Measurements from ENCODE around the gene C11orf21. TPM values are rescaled to one million over a fixed set of nuclear protein-coding genes. Genes with fewer than 3 reads are reported as not detected.

C11orf21 gene
- total RNA-seq, 1 experiment from 2014 or later: 0.09 TPM

- intact Hi-C loops (cut with micrococcal nuclease; ENCODE audit: unreplicated experiment): no loop called here
Observed at GRCh38 chr11:2331404-2331803, 29.7 kb upstream of the C11orf21 start.

DNA sequence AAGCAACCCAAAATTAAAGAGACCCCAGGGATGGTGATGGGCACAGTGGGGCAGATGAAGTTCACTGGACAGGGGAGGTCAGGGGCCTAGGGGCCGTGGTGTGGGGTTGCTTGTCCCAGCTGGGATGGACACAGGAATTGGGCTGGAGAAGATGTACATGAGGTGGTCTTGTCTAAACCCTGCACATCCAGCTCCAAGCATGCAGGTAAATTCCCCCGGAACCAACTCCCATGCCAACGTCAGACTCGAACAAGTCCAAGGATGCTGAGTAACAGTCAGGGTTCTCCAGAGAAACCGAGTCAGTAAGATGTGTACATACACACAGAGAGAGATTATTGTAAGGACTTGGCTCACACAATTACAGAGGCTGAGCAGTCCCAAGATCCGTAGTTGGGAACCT, 29.0 kb upstream of the C11orf21 start:
- no peak for DNase-seq
- BruUV-seq (replicated peaks): no TSS peak

More at GRCh38 chr11:2331404-2331803, 29.7 kb upstream of the C11orf21 start:
- Mint-ChIP-seq H3K4me1 (ENCODE audit: low read depth, unreplicated experiment) (no peaks in the 10 kb centered on the region), H3K27me3 (ENCODE audit: insufficient read depth, unreplicated experiment) (peaks cover 2% of the 10 kb centered on the region), H3K36me3 (ENCODE audit: insufficient read depth, unreplicated experiment) (no peaks in the 10 kb centered on the region), H3K27ac (ENCODE audit: unreplicated experiment) (no peak overlapping the region), H3K4me3 (ENCODE audit: unreplicated experiment) (no peak overlapping the region), H3K9me3 (ENCODE audit: unreplicated experiment) (no peaks in the 10 kb centered on the region)
- Histone ChIP-seq H3K9me3 (peaks cover 12% of the 10 kb centered on the region), H3K27me3 (replicated peaks; ENCODE audit: control insufficient read depth, insufficient read depth, low read length) (no peaks in the 10 kb centered on the region), H3K4me1 (no peaks in the 10 kb centered on the region), H3K36me3 (ENCODE audit: control insufficient read depth, insufficient read depth, low read length) (no peaks in the 10 kb centered on the region), H3K4me3 (ENCODE audit: low read depth, low read length) (no peak overlapping the region)
- TF ChIP-seq, protein P1, sequence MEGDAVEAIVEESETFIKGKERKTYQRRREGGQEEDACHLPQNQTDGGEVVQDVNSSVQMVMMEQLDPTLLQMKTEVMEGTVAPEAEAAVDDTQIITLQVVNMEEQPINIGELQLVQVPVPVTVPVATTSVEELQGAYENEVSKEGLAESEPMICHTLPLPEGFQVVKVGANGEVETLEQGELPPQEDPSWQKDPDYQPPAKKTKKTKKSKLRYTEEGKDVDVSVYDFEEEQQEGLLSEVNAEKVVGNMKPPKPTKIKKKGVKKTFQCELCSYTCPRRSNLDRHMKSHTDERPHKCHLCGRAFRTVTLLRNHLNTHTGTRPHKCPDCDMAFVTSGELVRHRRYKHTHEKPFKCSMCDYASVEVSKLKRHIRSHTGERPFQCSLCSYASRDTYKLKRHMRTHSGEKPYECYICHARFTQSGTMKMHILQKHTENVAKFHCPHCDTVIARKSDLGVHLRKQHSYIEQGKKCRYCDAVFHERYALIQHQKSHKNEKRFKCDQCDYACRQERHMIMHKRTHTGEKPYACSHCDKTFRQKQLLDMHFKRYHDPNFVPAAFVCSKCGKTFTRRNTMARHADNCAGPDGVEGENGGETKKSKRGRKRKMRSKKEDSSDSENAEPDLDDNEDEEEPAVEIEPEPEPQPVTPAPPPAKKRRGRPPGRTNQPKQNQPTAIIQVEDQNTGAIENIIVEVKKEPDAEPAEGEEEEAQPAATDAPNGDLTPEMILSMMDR (IDR thresholded peaks at IDR 0.05; ENCODE audit: insufficient read depth in 1 of 2, low read depth in 1 of 2, low read length in 1 of 2, severe bottlenecking in 1 of 2, unreplicated experiment in 1 of 2): no peak
- BruUV-seq (replicated peaks): no TSS peak
- no peak for DNase-seq
- ChIA-PET CTCF (no interaction called here), POLR2A (no interaction called here)

GRCh38 chr11:2329551-2329950, 27.8 kb upstream of the C11orf21 start:
- H3K9me3 ChIP-seq: peaks cover 12% of the 10 kb centered on the region
- Mint-ChIP-seq H3K4me3 (ENCODE audit: unreplicated experiment) (no peak overlapping the region), H3K4me1 (ENCODE audit: low read depth, unreplicated experiment) (no peaks in the 10 kb centered on the region), H3K36me3 (ENCODE audit: insufficient read depth, unreplicated experiment) (no peaks in the 10 kb centered on the region), H3K27ac (ENCODE audit: unreplicated experiment) (no peak overlapping the region), H3K9me3 (ENCODE audit: unreplicated experiment) (no peaks in the 10 kb centered on the region), H3K27me3 (ENCODE audit: insufficient read depth, unreplicated experiment) (no peaks in the 10 kb centered on the region)
- no TSS peak for BruUV-seq (replicated peaks)
- DNase-seq: no peak
- no peaks in the 10 kb centered on the region for H3K4me1 ChIP-seq
- intact Hi-C loops (cut with micrococcal nuclease; ENCODE audit: unreplicated experiment): no loop called here
- ChIA-PET POLR2A (no interaction called here), CTCF (no interaction called here)
- no peaks in the 10 kb centered on the region for H3K36me3 ChIP-seq (ENCODE audit: control insufficient read depth, insufficient read depth, low read length)
- TF ChIP-seq, protein P1 (IDR thresholded peaks at IDR 0.05; ENCODE audit: insufficient read depth in 1 of 2, low read depth in 1 of 2, low read length in 1 of 2, severe bottlenecking in 1 of 2, unreplicated experiment in 1 of 2): no peak
- H3K27me3 ChIP-seq (replicated peaks; ENCODE audit: control insufficient read depth, insufficient read depth, low read length): no peaks in the 10 kb centered on the region
- H3K4me3 ChIP-seq (ENCODE audit: low read depth, low read length): no peak overlapping the region

More for the DNA sequence above, 29.0 kb upstream of the C11orf21 start:
- Histone ChIP-seq H3K4me3 (ENCODE audit: low read depth, low read length) (no peak overlapping the region), H3K36me3 (ENCODE audit: control insufficient read depth, insufficient read depth, low read length) (no peaks in the 10 kb centered on the region), H3K4me1 (no peaks in the 10 kb centered on the region), H3K9me3 (peaks cover 12% of the 10 kb centered on the region), H3K27me3 (replicated peaks; ENCODE audit: control insufficient read depth, insufficient read depth, low read length) (no peaks in the 10 kb centered on the region)
- ChIA-PET POLR2A (interaction anchor here (0.6 kb wide), 1 partner anchor 47 kb away, joined by 3 read pairs; no protein-coding TSS in a partner anchor), CTCF (no interaction called here)
- Mint-ChIP-seq H3K4me3 (ENCODE audit: unreplicated experiment) (no peak overlapping the region), H3K36me3 (ENCODE audit: insufficient read depth, unreplicated experiment) (no peaks in the 10 kb centered on the region), H3K27ac (ENCODE audit: unreplicated experiment) (no peak overlapping the region), H3K4me1 (ENCODE audit: low read depth, unreplicated experiment) (no peaks in the 10 kb centered on the region), H3K9me3 (ENCODE audit: unreplicated experiment) (no peaks in the 10 kb centered on the region), H3K27me3 (ENCODE audit: insufficient read depth, unreplicated experiment) (peaks cover 2% of the 10 kb centered on the region)
- intact Hi-C loops (cut with micrococcal nuclease; ENCODE audit: unreplicated experiment): no loop called here
- TF ChIP-seq, protein P1 (IDR thresholded peaks at IDR 0.05; ENCODE audit: insufficient read depth in 1 of 2, low read depth in 1 of 2, low read length in 1 of 2, severe bottlenecking in 1 of 2, unreplicated experiment in 1 of 2): no peak

Measured in Caco-2 (cell line).